ENCODE measurements around the gene ZNF385D. TPM values are rescaled to one million over a fixed set of nuclear protein-coding genes. Genes with fewer than 3 reads are reported as not detected.

Gene ZNF385D
- total RNA-seq, 1 donor, result 1.7 TPM

GRCh38 chr3:21377071-21377769, 373.8 kb downstream of the ZNF385D start:
- DNase-seq (ENCODE audit: low read depth), result no peak
- H3K4me3 ChIP-seq (ENCODE audit: low read depth, low read length), result no peak overlapping the region
- TF ChIP-seq CTCF (IDR thresholded peaks at IDR 0.05; ENCODE audit: insufficient read depth, low read depth, low read length), result no peak

GRCh38 chr3:21372316-21372715, 378.7 kb downstream of the ZNF385D start:
- no peak for DNase-seq (ENCODE audit: low read depth)
- TF ChIP-seq CTCF (IDR thresholded peaks at IDR 0.05; ENCODE audit: insufficient read depth, low read depth, low read length), result no peak
- H3K4me3 ChIP-seq (ENCODE audit: low read depth, low read length), result no peak overlapping the region

All from fibroblast of villous mesenchyme (primary cell).